DMS79 treated with DMSO at 0.1 percent for 48 hours (cell line): ENCODE results near the gene SLC2A9.

Experiments
- DNase-seq: peaks from one replicate; lab custom pipeline; 2025; lab: John Stamatoyannopoulos, UW

Gene SLC2A9

DNA sequence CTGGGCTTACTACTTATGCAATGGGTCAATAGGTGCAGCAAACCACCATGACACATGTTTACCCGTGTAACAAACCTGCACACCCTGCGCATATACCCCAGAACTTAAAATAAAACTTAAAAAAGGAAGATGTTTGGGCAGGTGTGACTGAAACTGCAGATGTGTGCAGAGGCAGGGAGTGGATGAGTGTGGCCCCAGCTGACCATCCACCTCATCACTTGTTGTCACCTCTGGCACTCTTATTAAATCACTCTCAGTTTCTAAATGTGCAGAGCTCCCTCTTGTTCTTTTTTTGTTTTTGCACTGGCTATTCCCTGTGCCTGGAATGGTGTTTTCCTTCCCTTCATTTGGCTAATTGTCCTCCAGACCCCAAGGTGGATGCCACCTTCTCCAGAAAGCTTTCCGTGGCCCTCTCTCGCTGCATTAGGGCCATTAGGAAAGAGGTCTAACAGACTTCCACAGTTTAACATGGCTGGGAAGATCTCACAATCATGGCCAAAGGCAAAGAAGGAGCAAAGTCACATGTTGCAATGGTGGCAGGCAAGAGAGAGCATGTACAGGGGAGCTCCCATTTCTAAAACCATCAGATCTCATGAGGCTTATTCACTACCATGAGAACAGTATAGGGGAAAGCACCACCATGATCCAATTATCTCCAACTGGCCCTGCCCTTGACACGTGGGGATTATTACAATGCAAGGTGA, 58.5 kb downstream of the SLC2A9 start:
- DNase-seq, result no peak

- no peak for DNase-seq
Observed at GRCh38 chr4:9954468-9954867, 66.8 kb downstream of the SLC2A9 start.

DNA sequence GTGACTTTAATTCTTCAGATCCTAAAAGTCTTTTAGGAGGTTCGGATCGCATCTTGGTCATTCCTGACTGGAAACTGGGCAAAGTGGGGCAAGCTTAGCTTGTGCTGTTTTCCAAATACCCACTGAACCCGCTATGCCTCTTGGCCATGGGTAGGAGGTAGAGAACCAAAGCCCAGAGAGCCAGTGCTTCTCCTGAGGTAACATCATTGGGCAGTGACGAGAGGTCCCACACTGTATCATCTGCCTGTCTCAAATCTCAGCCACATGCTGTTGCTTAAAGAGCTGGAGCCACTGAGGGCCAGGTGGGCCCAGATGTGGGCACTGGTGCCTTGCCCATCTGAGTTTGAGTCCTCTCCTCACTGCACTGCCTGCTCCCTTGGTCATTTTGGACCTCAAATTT, 68.2 kb downstream of the SLC2A9 start:
- no peak for DNase-seq

GRCh38 chr4:9952415-9952950, 68.8 kb downstream of the SLC2A9 start:
- DNase-seq, result no peak

GRCh38 chr4:9949573-9949972, 71.7 kb downstream of the SLC2A9 start:
- DNase-seq, result no peak

DNA sequence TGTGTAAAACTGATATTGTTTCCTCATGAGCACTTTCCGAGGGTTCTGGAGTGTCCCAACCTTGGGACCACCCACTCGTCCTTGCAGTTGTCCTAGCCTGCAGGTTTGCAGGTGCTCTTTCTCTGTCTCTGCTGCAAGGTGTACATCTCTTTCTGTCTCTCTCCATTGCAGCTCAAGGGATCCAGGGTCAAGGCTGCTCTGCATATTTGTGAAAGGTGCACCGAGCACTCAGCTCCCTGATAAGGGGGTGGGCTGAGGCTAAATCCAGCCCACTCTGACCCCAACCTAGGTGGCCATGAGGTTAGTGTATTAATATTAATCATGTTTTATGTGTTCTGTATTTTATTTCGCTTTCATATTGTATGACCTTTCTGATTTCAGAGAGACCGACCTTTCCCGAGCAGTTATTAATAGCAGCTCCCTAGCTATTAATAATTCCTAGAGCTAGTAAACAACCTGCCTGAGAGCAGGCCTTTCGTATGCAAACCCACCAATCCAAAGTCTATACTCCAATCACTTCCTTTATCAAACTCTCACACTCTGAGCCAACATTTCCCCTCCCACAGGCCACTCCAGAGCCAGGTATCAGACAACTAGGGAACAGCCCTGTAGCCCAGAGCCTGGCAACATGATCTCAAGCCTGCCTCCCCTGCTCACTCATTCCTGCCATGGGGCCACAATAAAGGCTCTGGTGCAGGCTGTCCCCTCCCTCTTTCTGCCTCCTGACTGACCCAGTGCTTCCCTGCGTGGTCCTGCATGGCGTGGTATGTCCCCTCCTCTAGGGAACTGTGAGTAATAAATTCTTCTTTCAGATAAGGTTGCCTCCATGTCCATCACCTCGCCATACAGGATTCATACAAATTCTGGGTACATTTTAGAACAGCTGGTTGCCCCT, 73.9 kb downstream of the SLC2A9 start:
- no peak for DNase-seq

GRCh38 chr4:9946170-9946569, 75.1 kb downstream of the SLC2A9 start:
- DNase-seq, result no peak

GRCh38 chr4:9944431-9945425, 76.6 kb downstream of the SLC2A9 start:
- DNase-seq, result no peak

DNA sequence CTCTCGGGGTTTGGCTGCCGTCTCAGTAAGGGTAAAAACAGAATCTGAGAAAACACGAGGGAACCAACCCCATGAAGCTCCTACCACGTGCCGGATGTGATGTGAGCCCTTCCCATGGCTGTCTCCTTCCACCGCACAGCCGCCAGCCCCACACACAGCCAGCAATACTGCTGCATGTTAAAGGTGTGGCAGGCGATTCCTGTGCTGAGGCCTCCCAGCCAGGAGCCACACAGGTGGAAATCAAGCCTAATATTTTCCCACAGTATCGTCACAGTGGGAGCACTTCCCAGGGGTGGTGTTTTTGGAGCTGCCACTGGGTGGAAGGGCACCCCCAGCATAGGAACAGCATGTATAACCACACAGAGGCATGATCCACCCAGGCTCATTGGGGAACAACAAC, 77.5 kb downstream of the SLC2A9 start:
- no peak for DNase-seq

- no peak for DNase-seq
Observed at GRCh38 chr4:9942921-9943600, 78.2 kb downstream of the SLC2A9 start.

- DNase-seq, result no peak
Observed at GRCh38 chr4:9942139-9942538, 79.2 kb downstream of the SLC2A9 start.

- DNase-seq, result no peak
Observed at GRCh38 chr4:9940041-9940440, 81.3 kb downstream of the SLC2A9 start.

DNA sequence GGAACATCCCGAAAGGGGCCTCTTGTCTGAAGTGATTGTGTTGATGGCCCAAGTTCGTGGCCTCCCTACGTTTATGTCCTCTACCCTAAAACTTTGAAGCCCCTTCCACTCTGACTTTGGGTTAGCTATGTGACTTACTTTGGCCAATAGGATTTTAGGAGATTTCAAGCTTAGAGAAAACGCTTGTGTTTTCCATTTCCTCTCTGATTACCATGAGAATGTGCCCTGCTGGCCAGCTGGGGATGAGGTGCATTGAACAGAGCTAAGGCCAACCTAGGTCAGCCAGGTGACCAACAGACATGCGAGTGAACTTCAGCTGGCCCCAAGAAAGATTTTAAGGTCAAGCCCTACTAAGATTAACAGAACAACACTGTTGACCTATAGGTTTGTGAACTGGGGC, 82.4 kb downstream of the SLC2A9 start:
- DNase-seq, result no peak

DNA sequence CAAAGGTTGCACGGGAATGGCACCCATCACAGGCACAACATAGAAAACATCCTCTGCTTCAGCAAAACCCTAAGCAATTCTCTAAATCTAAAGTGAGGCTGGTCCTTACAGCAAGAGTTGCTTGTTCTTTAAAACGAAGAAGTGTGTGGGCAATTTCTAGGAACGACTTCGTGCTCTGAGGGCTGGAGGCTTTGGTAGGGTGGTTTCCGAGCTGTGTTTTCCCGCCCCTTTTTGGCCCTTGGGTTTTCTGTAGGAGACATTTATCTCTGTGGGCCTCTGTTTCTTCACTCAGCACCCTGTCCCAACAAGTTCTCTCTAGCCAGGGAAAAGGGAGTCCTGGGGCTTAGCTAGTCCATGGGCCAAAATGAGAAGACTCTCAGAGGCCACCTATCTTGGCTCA, 84.2 kb downstream of the SLC2A9 start:
- no peak for DNase-seq

DNA sequence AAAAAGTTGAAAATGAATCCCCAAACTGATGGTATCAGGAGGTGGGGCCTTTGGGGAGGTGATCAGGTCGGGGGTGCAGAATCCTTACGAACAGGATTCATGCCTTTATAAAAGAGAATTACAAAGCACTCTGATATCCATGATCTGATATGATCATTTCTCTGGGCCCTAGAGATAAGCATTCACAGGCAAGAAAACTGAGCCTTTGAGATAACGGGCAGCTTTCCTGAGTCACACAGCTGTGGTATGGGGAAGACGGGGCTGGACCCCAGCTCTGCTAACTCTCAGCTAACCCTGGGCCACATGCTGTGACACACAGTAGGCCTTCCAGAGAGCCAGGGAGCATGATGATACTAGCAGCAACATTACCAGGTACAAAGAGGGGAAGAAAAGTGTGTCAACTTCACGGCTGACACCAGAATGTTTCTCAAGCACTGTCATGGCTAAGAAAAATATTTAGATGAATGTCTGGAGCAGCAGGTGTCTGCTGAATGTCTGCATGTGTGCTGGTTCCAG, 85.1 kb downstream of the SLC2A9 start:
- DNase-seq, result no peak

- no peak for DNase-seq
Observed at GRCh38 chr4:9933956-9934355, 87.3 kb downstream of the SLC2A9 start.

DNA sequence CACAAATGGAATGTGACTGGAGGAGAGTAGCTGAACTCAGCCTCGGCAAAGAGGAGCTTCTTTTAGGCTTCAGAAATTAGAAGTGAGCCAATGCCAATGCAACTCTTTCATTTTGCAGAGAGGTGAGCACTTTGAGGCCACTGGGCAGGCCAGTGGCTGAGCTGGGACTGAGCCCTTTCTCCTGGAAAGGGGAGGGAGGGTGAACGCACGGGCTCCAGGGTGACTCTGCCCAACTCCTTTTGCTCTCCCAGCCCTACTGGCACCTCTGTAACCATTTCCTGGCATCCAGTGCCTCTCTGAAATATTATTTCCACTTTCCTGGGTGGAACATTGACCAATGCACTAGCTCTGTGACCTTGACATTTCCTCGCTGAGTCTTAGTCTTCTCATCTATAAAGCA, 88.1 kb downstream of the SLC2A9 start:
- DNase-seq, result no peak

DNA sequence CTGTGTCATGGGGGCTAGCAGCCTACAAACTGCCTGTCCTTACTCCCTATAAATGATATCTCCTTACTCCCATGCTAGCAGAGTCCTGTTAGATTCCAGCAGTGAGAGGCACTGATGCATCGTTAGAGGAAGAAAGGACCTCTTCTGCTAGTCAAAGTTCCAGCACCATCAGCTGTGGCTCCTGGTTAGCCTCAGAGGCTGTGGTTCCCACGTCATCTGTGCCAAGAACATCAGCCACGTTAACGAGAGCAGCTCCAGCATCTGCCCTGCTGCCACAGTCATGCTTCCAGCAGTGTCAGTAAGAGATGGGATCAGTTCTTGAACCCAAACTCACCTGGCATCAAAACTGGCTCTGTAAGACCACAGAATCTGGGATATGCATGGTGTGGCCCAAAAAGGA, 88.5 kb downstream of the SLC2A9 start:
- DNase-seq, result no peak

DNA sequence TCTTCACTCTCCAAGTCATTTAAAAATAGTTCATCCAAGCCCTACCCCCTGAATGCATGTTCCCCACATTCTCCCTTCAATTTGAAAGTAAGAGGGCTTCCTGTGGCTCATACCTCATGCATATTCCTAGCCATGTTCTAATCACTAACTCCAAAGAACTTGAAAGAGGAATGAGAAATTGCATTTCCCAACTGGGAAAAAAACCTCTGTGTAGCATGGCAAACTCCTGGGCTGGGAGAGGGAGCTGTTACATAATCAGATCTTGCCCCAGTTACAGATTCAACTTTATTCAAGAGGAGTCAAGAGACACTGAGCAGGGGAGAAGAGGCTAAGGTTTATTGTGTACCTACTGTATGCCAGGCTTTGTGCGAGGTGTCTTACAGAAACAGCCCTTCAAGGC, 90.2 kb downstream of the SLC2A9 start:
- DNase-seq, result no peak

- DNase-seq, result no peak
Observed at GRCh38 chr4:9929111-9929510, 92.2 kb downstream of the SLC2A9 start.

GRCh38 chr4:9927341-9928007, 93.8 kb downstream of the SLC2A9 start:
- DNase-seq, result no peak
